OCI-M2 (cell line): ENCODE measurements around the gene CDK5RAP2.

Source experiments
- DNase-seq: peaks from one replicate; lab custom pipeline; 2025; ENCODE audit not compliant: unreplicated experiment; lab: John Stamatoyannopoulos, UW

The CDK5RAP2 gene

DNA sequence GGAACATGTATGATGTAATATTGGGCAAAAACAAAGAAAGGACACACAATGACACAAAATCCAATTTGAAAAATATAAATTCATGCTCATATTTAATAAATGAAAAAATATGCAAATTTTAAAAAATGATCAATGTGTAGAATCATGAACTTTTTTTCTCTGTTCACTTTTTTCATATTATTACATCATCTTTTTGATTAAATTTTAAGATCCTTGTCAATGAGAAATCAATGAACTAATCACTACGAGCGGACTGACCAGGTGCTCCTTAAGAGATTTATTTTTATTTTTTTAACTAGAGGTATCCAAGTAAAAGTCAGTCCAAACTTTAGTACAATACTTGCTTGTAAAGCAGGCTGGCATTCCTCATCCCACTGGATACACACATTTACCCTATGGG, 174.1 kb downstream of the CDK5RAP2 start:
- DNase-seq, result no peak

DNA sequence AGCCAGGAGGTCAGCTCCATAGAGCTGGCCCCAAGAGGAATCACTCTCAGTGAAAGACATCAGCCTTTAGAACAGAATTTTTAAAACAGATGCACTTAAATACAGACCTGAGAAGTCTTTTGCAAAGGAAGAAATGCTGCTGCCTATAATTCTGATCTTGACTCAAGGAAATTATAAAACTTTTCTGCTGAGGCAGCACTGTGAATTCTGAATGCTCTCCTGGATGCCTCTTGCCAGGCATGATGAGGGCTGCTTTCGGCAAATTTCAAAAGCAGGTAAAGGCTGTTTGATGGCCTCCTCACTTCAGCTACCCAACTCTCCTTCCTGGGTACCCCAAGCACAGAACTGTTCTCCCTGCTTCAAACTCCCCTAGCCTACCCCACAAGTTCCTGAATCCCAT, 174.8 kb downstream of the CDK5RAP2 start:
- DNase-seq, result no peak

DNA sequence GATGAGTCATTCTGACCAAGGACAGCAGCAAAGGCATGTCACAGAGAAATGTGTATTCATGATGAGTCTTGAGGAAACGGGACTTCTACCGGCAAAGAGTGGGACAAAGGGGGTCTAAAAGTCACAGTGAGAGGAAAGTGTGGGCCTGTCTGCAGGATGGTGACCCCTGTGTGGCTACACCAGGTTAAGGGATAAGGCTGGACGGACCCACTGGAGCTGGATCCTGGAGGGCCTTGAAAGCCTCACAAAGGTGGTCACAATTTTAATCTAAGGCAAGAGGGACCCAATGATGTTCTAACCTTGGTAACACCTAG, 176.5 kb downstream of the CDK5RAP2 start:
- DNase-seq, result no peak

DNA sequence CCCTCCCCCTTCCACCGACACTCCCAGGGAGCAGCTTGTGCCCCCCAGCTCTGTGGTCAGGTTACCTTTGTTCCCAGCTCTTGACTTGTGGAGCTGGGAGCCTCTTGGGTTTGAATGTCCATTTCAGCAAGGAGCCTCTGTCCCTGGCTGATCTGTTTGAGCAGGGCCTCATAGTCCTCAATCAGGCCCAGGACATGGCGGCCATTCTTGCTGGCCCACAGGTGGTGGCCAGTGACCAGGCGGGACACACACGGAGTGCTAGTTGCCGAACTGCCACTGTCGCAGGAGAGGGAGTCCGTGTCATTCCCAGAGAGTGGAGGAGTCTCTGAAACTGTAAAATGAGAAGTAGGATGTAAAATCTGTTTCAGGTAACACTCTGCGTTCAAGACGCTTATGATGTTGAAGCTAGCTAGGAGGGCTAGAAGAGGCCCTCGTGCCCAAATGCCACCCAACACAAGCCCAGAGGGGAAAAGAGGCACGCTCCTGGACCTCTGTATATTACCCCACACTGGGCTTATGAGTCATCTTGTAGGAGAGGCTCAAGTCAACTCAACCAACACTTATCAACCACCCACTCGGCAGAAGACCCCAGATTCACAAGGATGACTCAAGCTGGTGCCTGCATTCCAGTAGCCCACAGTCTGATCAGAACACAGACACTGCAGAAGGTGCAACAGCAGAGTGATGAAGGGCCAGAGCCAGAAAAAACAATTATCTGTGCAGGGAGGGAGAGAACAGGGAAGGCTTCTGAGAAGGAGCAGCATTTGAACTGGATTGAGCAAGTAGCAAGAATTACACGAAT, 177.0 kb downstream of the CDK5RAP2 start:
- DNase-seq, result no peak

DNA sequence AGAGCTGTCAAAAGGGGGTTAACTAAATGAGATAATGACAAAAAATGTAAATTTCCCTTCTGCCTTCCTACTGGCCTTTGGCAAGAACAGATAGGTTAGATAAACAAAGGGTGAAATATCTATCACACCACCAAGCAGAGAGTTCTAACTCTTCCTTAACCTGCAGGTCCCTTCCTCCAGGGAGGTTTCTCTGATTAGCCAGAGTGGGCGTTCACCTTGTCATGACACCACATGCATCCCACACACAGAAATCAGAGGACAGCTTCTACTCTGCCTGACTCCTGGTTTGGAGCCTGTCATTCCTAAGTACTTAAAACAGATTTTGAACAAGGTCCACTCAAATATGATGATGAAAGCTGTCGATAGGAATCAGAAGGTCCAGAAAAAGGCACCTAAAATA, 180.0 kb downstream of the CDK5RAP2 start:
- DNase-seq, result no peak

DNA sequence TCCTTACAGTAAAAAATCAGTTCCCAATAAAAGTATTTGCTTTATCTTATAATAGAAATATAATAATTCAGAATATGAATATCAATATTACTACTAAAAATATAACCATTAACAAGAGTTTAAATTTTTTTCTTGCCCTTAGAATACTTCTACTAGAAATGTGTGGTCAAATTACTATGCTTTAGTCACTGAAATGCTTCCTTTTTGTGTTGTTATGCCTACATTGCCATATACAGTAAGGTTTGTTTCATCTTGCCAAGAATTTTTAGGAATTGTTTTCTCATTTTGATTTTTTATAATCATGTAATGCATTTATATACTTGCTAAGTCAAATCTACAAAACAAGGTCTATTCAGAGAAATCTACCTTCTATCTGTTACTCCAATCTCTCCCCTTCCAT, 181.7 kb downstream of the CDK5RAP2 start:
- DNase-seq, result no peak

DNA sequence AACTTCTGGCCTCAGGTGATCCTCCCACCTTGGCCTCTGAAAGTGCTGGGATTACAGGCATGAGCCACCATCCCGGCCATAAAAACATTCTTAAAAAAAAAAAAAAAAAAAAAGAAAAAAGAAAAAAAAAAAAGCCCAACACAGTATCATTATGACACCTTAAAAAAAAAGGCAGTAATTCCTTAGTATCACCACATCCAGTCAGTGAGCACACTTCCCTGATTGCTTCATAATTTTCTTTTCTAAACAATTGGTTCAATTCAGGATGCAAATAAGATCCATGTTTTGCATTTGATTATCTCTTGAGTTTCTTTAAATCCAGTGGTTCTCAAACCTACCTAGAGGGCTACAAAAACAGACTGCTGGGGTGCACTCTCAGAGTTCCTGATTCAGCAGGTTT, 182.5 kb downstream of the CDK5RAP2 start:
- no peak for DNase-seq

DNA sequence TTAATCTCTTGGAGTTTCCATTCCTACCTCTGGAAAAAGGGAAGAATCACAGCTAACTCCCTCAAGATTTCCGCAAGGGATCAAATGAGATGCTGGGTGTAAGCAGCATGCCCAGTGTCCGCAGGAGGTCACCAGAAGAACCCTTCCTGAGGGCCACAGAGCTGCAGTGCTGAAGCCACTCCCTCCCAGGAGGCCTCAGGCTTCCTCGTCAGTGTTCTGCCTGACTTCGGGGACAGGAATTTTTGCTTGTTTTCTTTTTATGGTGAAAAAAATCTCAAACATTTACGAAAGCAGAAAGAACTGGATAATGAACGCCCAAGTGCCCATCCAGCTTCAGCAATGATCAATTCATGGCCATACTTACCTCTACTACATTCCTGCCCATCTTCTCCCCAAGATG, 183.0 kb downstream of the CDK5RAP2 start:
- DNase-seq, result no peak

DNA sequence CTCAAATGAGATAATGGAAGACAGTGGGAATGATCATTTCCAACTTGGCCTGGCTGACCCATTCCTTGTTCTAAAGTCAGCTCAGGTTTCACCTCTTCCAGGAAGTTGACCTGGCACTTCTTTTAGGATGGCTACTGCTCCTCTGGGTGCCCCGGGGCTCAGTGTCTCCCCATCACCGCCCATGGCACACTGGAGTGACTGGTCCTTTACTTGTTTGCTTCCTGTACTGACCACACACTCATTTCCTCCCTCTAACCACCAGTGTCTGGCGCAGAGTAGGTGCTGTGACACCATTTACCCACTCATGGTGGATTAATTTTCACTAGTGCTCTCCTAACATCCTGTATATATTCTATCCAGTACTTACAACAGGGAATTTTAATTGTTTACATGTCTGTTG, 183.5 kb downstream of the CDK5RAP2 start:
- DNase-seq, result no peak

DNA sequence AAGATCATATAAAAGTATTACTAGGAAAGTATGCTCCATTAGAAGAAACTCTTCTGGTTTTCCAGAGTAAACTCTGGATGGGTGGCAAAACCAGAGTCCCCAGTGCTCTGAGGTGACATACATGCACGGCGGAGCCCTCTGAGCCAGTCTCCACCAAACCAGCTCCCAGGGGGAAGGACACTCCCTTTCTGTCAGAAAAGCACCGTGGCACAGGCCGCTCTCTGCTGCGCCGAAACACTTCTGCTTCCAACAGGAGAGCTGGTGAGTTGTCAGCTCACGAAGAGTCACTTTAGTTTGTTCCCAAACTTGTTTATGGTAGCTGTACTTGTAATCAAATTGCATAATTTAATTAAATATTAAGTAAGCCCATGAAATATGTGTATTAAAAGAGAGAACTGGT, 184.6 kb downstream of the CDK5RAP2 start:
- DNase-seq, result no peak

DNA sequence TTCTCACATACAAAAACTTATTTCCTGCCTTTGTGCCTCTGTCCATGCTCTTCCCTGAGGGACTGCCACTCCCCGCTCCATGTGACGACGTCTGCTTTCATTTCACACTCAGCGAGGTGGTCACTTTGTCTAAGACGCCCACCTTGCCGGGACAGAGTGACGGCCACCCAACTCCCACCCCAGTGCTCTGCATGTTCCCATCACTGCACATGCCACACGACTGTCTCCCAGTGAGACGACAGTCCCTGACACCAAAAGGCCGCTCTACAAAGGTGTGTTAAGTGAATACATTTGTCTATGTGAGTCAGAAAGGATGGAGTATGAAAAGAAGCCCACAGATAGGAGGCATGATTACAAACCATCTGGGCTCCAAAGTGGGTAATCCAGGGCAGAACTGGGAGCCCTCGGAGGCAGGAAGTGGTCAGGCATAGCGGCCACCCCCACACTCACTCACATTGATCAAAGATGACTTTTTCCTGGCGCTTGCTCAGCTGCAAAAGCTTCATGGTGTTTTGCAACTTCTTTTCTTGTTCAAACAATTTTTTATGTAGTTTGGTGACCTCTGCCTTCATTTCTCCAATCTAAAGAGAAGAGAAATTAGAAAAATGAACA, 185.8 kb downstream of the CDK5RAP2 start:
- DNase-seq, result no peak

DNA sequence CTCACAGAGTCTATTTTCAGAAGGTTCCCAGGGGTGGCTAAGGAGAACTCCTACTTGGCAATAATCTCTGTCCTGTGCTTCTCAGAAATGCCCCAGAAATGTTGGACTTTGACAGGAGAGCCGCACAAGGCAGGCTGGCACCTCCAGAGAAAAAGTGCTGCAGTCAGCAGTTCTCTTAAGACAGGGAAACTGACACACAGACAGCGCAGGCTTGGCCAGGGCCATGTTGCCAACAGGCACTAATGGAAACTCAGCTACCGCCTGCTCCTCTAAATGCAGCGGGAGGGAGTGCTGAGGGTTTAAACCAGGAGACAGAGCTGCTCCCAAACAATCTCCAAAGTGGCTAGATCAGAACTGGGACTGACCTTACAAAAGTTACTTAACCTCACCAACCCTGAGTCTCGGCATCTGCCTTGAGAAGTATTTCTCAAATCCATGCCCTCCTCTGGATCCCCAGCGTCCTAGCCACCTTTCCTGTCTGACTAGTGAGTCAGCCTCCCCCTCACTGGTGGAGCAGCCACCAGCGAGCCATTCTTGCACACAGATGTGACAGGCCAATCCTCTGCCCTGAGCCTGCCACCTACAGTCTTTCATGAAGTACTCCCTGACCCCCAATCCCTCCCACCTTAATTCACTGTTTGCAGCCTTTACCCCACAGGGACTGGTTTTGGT, 186.4 kb downstream of the CDK5RAP2 start:
- no peak for DNase-seq

DNA sequence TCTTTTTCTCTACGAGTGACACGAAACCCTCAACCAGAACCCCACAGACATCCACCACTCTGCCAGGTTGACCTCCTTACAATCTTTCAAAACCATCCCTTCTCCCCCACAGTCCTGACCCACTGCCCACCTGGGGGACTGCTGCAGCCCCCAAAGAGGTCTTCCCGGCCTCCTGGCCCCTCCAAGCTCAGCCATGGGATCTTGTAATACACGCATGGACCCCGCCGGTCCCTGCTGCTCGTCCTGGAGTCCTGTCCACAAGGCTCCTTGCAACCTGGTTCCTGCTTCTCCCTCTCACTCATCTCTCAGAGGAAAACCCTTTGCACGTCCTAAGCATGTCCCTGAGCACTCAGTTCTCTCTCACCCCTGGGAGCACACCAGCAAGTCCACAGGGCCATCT, 187.3 kb downstream of the CDK5RAP2 start:
- no peak for DNase-seq

DNA sequence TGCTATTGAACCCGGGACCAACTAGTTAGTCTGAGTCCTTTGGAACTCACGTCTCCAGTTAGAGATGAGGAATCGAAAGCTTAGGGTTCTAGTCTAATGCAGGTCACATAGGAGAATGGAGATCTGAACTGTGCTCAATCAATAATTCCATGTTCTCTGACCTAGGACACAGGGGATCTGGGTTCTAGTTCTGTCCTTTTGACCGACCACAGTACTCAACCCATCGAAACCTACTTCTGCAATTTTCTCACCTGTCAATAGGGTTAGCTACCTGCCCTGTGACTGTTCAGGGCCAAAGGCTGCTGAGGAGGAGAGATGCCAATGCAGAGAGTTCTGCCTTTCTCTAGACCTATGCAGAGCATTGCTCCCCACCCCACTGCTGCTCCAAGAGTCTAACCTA, 187.7 kb downstream of the CDK5RAP2 start:
- no peak for DNase-seq

DNA sequence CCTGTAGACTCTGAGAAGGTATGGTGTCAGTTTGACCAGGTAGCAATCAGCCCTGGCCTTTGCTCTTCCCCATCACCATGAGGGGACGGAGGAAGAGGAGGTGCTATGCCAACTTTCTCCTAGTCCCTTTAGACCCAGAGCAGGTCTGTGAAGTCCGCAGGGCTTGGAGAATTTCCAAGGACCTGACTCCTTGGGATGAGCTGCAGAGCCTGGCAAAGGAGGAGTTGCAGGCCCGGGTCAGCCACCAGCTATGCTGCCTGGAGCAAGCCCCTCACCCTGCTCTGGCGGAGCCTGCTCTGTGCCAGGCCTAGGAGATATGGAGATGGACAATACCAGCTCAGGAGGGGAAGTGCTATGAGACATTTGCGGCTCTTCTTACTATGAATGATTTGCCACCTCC, 188.3 kb downstream of the CDK5RAP2 start:
- no peak for DNase-seq

DNA sequence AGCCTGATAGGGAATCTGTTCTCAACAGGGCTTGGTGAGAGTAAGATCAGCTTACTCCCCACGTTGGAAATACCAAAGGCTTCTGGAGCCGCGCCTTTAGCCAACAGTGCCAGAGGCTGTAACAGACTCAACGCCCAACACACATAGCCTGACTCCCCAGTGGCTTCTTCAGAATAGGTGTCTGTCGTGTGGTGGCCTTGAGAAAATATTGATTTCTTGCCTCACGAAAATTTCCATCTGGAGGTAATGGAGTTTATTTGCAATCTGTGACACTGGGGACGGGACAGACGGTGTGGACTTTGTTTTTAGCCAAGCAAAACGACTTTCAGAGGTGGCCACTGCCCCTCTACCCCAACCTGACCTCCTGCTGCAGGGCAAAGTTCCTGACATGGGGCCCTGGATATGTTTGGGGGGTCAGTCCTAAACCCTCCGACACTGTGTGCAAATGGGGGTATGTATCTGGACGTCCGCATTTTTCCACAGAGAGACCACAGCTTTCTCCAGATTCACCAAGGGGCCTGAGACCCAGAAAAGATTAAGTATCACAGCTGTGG, 189.3 kb downstream of the CDK5RAP2 start:
- DNase-seq, result no peak

DNA sequence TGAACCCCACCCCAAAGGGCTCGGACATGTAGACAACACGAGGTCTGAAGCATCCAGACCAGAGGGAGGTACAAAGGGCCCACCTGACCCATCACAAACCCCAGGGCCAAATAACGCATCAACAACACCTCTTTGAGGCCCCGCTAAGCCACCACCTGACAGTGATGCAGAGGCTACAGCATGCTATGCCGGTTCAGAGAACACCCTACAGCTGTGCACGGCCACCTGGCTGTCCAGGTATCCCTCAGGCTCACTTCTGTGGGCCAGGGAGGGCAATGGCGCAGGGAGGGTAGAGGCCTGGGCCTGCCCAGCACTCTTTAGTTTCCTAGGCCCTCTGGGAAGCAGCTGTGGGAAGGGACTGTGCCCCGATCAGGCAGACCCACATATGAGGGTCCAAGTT, 190.1 kb downstream of the CDK5RAP2 start:
- no peak for DNase-seq

DNA sequence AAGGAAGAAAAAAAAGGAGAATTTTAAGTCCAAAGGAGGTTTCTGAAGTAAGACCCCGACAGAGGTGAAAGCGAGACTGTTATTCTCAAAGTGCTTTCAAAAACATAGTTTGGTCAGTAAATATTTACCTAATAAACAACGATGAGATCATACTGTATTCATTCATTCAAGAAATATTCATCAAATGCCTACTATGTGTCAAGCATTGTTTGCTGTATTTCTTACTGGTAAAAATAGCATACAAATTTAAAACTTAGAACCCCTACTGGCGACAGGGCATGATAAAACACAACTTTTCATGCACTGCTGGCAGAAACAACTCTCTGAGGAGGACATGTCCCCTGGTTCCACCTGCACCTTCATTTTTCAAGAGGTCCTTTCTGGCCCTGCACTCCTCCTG, 190.7 kb downstream of the CDK5RAP2 start:
- no peak for DNase-seq

DNA sequence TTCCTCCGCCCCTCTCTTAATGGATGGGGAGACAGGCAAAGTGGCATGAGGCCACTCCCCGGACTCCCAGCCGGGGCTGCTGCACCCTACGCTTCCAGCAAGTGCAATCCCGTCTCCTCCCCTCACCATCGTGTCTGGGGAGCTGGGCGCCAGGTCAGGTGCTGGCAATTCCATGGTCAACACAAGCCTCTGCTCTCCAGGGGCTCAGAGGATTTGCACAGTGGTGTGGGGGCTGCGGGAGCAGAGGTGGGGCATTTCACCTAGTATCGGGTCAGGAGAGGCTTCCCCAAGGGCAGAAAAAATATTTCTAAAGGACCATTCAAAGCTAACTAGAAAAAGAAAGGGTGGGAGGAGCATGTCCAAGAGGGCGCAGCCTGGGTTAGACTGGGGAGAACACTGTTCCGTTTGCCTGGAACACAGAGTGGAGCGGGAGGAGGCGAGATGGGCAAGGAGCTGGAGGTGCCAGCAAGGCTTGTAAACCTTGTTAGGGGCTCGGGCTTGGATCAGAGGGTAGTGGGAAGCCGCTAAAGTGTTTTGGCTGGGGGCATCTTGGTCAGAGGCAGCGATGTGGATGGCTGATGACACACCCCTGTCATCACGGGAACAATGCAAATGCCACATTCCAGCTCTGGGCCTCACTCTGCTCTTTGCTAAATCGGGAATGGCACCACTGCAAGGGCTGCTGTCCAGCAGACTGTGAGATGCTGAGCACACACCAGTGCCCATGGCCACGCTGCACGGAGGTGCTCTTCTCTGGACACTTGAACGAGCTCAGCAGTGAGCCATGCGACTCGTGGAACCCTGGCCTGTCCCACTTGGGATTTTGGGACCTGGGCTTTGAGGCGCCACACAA, 191.7 kb downstream of the CDK5RAP2 start:
- no peak for DNase-seq

DNA sequence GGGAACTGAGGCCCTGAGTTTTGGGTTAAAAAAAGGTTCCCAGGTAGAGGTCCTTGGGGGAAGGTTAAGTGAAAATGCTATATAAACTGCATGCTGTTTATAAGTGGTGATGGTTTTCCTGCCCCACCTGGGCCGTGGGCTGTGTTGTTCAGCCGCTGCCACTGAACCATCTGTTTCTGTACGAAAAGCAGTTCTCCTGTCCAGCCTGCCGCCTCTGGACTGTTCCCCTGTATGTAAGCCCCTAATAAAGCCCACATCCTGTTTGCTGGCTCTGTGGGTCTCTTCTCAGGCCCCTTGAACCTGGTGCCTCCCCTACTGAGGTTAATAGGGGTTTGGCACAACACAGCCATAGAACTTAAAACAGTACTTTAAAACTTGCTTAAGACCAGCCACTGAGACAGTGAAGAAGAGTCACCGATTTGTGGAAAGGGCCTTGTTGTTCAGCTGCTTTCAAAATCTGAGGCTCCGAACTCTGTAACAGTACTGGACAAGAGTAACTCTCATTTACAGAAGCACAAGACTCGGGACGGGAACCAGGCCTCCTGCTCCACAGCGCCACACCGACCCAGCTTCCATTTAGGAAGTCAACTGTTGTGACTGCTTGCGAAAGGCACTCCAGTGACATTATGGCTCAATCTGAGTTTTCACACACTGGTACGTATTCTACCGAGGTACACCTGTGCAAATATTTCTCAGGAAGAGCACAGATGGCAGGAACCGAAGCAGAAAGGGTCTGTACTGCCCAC, 192.5 kb downstream of the CDK5RAP2 start:
- no peak for DNase-seq
